HepG2 (cell line): Measurements from ENCODE around the gene RPL5. TPM values are rescaled to one million over a fixed set of nuclear protein-coding genes. Genes with fewer than 3 reads are reported as not detected.

ENCODE experiments used
- CBX2 ChIP-seq, 2 experiments: fragments of 200-600 bp in 1 of 2; sonication (generic); formaldehyde crosslinking in 1 of 2; IDR thresholded peaks; 2 replicates each; pipeline versions ENCODE4 v1.7.0 to v1.8.1; 2018 to 2022; ENCODE audit warnings: low read depth in 2 of 2, low read length in 1 of 2, mild to moderate bottlenecking in 1 of 2, missing genetic modification reagents in 1 of 2
- DNMT3B ChIP-seq: conservative IDR thresholded peaks from 2 replicates; pipeline ENCODE4 v1.6.1; 2016; ENCODE audit warnings: missing biosample characterization, control low read depth
- HOXA5 ChIP-seq: sonication (generic); formaldehyde crosslinking; IDR thresholded peaks from 2 replicates; pipeline ENCODE4 v1.4.0; 2020; ENCODE audit warnings: missing genetic modification reagents
- IKZF1 ChIP-seq: fragments of 450-650 bp; IDR thresholded peaks from 2 replicates; pipeline ENCODE4 v1.7.1; 2016
- JARID2 ChIP-seq: sonication (generic); formaldehyde crosslinking; IDR thresholded peaks from 2 replicates; pipeline ENCODE4 v1.8.1; 2023; ENCODE audit warnings: missing genetic modification reagents, inconsistent platforms; ENCODE audit not compliant: insufficient replicate concordance
- RFXAP ChIP-seq: sonication (generic); formaldehyde crosslinking; IDR thresholded peaks from 2 replicates; pipeline ENCODE4 v1.4.0; 2020; ENCODE audit warnings: missing genetic modification reagents, borderline replicate concordance
- SMAD9 ChIP-seq: sonication (generic); formaldehyde crosslinking; IDR thresholded peaks from 2 replicates; pipeline ENCODE4 v1.5.1; 2020; ENCODE audit warnings: mild to moderate bottlenecking, missing genetic modification reagents
- ZNF251 ChIP-seq: sonication (generic); formaldehyde crosslinking; IDR thresholded peaks from 2 replicates; pipeline ENCODE4 v1.9.0; 2021; ENCODE audit warnings: mild to moderate bottlenecking, missing genetic modification reagents
- ZNF264 ChIP-seq: sonication (generic); formaldehyde crosslinking; IDR thresholded peaks from 2 replicates; pipeline ENCODE4 v1.4.0; 2020; ENCODE audit warnings: missing genetic modification reagents
- ZNF501 ChIP-seq: sonication (generic); formaldehyde crosslinking; IDR thresholded peaks from 2 replicates; pipeline ENCODE4 v1.5.1; 2020; ENCODE audit warnings: mild to moderate bottlenecking, moderate library complexity, missing genetic modification reagents
- ZNF503 ChIP-seq: sonication (generic); formaldehyde crosslinking; IDR thresholded peaks from 2 replicates; pipeline ENCODE4 v1.4.0; 2020; ENCODE audit warnings: missing genetic modification reagents
- ZNF564 ChIP-seq: sonication (generic); formaldehyde crosslinking; IDR thresholded peaks from 2 replicates; pipeline ENCODE4 v1.8.1; 2023; ENCODE audit warnings: mild to moderate bottlenecking, missing genetic modification reagents
- ZNF567 ChIP-seq: sonication (generic); formaldehyde crosslinking; IDR thresholded peaks from 2 replicates; pipeline ENCODE4 v1.8.1; 2023; ENCODE audit warnings: mild to moderate bottlenecking, missing genetic modification reagents, borderline replicate concordance
- ZNF660 ChIP-seq: sonication (generic); formaldehyde crosslinking; IDR thresholded peaks from 2 replicates; pipeline ENCODE4 v1.5.1; 2020; ENCODE audit warnings: mild to moderate bottlenecking, low read depth, missing genetic modification reagents, borderline replicate concordance
- ZNF747 ChIP-seq: sonication (generic); formaldehyde crosslinking; IDR thresholded peaks from 2 replicates; pipeline ENCODE4 v1.8.1; 2023; ENCODE audit warnings: missing genetic modification reagents, mild to moderate bottlenecking, borderline replicate concordance
- ZNF784 ChIP-seq: sonication (generic); formaldehyde crosslinking; IDR thresholded peaks from 2 replicates; pipeline ENCODE4 v1.5.1; 2020; ENCODE audit warnings: missing genetic modification reagents, mild to moderate bottlenecking, borderline replicate concordance
- polyA plus RNA-seq, 8 experiments: library from polyadenylated mRNA; depleted of rRNA in 3 of 8; stranded (reverse) in 7 of 8; unstranded in 1 of 8; fragments of >200 nt; fragmentation: Illumina TruSeq in 4 of 8; extraction: Trizol in 4 of 8; gene quantifications; 2 replicates each; pipeline versions ENCODE4 v1.2.1 to v1.2.3, GENCODE V29; 2011 to 2016; ENCODE audit warnings: low read depth in 4 of 8, missing spikeins in 1 of 8, mixed read lengths in 1 of 8; ENCODE audit not compliant: insufficient read depth in 1 of 8
- total RNA-seq, 5 experiments: library from RNA; depleted of rRNA; stranded (reverse); fragments of >200 nt; fragmentation: Illumina TruSeq; extraction: Trizol; gene quantifications; 2 replicates each; pipeline ENCODE4 v1.2.3, GENCODE V29; 2016; ENCODE audit warnings: low read depth in 1 of 5
- TF ChIP-seq, protein P1 (sequence below): sonication (generic); formaldehyde crosslinking; IDR thresholded peaks from 2 replicates; pipeline ENCODE4 v1.4.0; 2020; ENCODE audit warnings: mild to moderate bottlenecking, missing genetic modification reagents
- TF ChIP-seq, protein P2 (sequence below): sonication (generic); formaldehyde crosslinking; IDR thresholded peaks from 2 replicates; pipeline ENCODE4 v1.4.0; 2020; ENCODE audit warnings: missing genetic modification reagents

The RPL5 gene
- total and polyA plus RNA-seq, 2 of the 13 experiments (the other 11 are each of a cell fraction or from before 2014, with no cell fraction given) = 2,304 to 2,520 TPM

DNA sequence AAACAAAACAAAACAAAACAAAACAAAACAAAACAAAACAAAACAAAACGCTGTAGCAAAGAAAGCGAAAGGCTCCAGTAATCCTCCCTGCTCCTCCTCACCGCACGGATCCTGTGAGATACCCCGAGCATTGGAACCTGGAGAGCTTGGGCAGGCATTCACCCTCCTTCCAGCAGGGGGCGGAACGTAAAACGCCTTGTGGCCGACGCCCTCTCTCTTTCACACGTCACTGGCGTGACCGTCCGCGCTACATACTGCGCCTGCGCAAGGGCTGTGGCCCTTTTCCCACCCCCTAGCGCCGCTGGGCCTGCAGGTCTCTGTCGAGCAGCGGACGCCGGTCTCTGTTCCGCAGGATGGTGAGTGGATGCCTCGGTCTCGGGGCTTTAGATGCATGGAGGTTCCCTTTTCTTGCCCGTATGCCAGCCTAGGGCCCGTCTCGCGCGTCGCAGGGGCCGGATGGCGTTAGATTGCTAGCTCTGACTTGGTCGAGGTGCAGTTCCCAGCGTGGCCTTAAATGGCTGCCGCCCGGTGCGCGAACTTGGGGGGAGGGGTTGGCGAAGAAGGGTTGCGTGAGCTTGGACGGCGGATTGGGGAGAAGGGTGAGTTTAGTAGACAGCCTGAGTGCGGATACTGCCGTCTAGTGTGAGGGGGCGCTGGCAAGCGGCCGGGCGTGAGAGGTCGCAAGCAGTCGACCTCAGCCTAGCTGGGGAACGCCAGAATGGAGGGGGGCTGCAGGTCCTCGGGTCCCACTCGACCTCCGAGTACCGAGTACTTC, at the start of gene RPL5 (continued):
- TF ChIP-seq ZNF747 (no peak; the same call in 1 of the 2 replicates), HOXA5 (peak; percentile 97), ZNF251 (no peak), IKZF1 (no peak), ZNF784 (peak; percentile 93), CBX2 (IDR thresholded peaks at IDR 0.05; ENCODE audit: low read depth, low read length) (no peak), CBX2 (CRISPR knock-in tag; IDR thresholded peaks at IDR 0.05; ENCODE audit: low read depth) (peak; percentile 55; the same call in 1 of the 2 replicates), SMAD9 (CRISPR knock-in tag) (peak; percentile 74; the same call in 1 of the 2 replicates), ZNF567 (CRISPR knock-in tag) (0 out of 2 replicates have a peak, but pooled peaks have one; percentile 72), ZNF264 (CRISPR knock-in tag) (peak; percentile 93; the same call in 1 of the 2 replicates), RFXAP (CRISPR knock-in tag) (peak; percentile 94), ZNF660 (no peak), DNMT3B (peak; percentile 95), JARID2 (CRISPR knock-in tag) (no peak), ZNF564 (peak; percentile 86; the same call in 1 of the 2 replicates), ZNF503 (peak; percentile 76), ZNF501 (CRISPR knock-in tag) (peak; percentile 99)
- TF ChIP-seq, protein P1, sequence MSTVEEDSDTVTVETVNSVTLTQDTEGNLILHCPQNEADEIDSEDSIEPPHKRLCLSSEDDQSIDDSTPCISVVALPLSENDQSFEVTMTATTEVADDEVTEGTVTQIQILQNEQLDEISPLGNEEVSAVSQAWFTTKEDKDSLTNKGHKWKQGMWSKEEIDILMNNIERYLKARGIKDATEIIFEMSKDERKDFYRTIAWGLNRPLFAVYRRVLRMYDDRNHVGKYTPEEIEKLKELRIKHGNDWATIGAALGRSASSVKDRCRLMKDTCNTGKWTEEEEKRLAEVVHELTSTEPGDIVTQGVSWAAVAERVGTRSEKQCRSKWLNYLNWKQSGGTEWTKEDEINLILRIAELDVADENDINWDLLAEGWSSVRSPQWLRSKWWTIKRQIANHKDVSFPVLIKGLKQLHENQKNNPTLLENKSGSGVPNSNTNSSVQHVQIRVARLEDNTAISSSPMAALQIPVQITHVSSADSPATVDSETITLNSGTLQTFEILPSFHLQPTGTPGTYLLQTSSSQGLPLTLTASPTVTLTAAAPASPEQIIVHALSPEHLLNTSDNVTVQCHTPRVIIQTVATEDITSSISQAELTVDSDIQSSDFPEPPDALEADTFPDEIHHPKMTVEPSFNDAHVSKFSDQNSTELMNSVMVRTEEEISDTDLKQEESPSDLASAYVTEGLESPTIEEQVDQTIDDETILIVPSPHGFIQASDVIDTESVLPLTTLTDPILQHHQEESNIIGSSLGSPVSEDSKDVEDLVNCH (CRISPR knock-in tag) = no peak
- TF ChIP-seq, protein P2, sequence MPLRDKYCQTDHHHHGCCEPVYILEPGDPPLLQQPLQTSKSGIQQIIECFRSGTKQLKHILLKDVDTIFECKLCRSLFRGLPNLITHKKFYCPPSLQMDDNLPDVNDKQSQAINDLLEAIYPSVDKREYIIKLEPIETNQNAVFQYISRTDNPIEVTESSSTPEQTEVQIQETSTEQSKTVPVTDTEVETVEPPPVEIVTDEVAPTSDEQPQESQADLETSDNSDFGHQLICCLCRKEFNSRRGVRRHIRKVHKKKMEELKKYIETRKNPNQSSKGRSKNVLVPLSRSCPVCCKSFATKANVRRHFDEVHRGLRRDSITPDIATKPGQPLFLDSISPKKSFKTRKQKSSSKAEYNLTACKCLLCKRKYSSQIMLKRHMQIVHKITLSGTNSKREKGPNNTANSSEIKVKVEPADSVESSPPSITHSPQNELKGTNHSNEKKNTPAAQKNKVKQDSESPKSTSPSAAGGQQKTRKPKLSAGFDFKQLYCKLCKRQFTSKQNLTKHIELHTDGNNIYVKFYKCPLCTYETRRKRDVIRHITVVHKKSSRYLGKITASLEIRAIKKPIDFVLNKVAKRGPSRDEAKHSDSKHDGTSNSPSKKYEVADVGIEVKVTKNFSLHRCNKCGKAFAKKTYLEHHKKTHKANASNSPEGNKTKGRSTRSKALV (CRISPR knock-in tag) = 0 out of 2 replicates have a peak, but pooled peaks have one; percentile 24
